ENCODE results near the gene PROCR.

Gene PROCR

DNA sequence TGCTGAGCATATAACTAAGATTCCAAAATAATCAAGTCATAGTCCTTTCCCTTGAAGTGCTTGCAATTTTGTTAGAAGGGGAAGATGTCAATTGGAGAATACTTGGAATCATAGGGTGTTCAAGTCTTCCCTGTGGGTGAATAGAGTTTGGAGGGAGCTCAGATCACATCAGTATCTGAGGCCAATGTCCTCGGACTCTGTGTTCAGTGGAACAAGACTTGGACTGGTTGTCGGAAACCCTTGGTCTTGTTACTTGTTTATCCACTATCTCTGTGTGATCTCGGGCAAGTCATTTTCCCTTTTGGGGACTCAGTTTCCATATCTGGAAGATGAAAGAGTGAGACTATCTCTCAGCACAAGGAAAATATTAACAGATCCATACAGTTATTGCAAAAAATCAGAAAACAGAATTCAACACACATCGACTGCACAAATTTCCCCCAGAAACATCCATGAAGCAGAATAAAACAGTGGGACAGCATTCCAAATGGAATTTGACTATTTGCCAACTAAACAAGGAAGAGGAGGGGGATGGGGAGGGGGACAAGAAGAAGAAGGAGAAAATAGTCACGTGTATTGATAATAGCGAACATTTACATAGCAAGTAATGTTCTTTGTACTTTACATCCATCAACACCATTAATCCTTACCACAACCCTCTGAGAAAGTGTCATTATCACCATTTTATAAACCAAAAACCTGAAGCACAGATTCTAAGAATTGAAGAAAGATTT, 20.9 kb upstream of the PROCR start:
- no peaks in the 10 kb centered on the region for H3K9me2 ChIP-seq (replicated peaks; ENCODE audit: control insufficient read depth, low read length)
- H3K9me3 ChIP-seq (ENCODE audit: control insufficient read depth, insufficient read depth, low read length): no peaks in the 10 kb centered on the region
- no peak overlapping the region for H3K4me3 ChIP-seq (ENCODE audit: low read length)
- H3K36me3 ChIP-seq (ENCODE audit: control insufficient read depth, low read length): no peaks in the 10 kb centered on the region
- no peak overlapping the region for H3K4me2 ChIP-seq (ENCODE audit: low read length)
- TF ChIP-seq, protein P1, sequence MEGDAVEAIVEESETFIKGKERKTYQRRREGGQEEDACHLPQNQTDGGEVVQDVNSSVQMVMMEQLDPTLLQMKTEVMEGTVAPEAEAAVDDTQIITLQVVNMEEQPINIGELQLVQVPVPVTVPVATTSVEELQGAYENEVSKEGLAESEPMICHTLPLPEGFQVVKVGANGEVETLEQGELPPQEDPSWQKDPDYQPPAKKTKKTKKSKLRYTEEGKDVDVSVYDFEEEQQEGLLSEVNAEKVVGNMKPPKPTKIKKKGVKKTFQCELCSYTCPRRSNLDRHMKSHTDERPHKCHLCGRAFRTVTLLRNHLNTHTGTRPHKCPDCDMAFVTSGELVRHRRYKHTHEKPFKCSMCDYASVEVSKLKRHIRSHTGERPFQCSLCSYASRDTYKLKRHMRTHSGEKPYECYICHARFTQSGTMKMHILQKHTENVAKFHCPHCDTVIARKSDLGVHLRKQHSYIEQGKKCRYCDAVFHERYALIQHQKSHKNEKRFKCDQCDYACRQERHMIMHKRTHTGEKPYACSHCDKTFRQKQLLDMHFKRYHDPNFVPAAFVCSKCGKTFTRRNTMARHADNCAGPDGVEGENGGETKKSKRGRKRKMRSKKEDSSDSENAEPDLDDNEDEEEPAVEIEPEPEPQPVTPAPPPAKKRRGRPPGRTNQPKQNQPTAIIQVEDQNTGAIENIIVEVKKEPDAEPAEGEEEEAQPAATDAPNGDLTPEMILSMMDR (IDR thresholded peaks at IDR 0.05; ENCODE audit: low read depth, low read length, poor library complexity, severe bottlenecking): no peak
- no peak for TF ChIP-seq EZH2phosphoT487 (IDR thresholded peaks at IDR 0.05; ENCODE audit: borderline replicate concordance, low read length)
- peaks cover 11% of the 10 kb centered on the region for H3K4me1 ChIP-seq (ENCODE audit: control insufficient read depth, low read length)
- no peaks in the 10 kb centered on the region for H4K20me1 ChIP-seq (ENCODE audit: control insufficient read depth, insufficient read depth, low read depth, low read length)
- no peak overlapping the region for H3K27ac ChIP-seq (ENCODE audit: low read depth, low read length)
- H3F3A ChIP-seq (ENCODE audit: control insufficient read depth, insufficient read depth): no peaks in the 10 kb centered on the region
- peaks cover 8% of the 10 kb centered on the region for H3K79me2 ChIP-seq (ENCODE audit: control insufficient read depth, low read length)
- no peaks in the 10 kb centered on the region for H3K27me3 ChIP-seq (ENCODE audit: control insufficient read depth, low read length)

DNA sequence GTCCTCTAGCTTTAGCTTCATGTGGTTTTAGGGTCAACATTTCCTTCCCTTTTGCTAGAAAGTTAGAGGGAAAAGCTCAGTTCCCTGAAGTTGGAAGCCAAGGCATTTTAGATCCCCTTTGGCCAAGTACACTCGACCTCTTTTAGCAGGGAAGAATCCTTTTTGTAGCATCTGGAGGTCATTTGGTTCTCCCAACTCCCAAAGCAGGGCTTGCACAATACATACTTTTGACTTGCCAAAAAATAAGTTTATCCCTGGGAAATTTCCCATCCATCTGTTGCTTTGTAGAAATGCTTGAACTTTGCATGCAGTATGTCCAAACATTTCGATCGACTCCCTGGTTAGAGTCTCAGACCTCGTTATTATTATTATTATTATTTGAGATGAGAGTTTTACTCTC, 20.1 kb upstream of the PROCR start:
- H3K4me1 ChIP-seq (ENCODE audit: control insufficient read depth, low read length): peaks cover 6% of the 10 kb centered on the region
- H3K27me3 ChIP-seq (ENCODE audit: control insufficient read depth, low read length): no peaks in the 10 kb centered on the region
- H3K4me3 ChIP-seq (ENCODE audit: low read length): no peak overlapping the region
- no peak overlapping the region for H3K4me2 ChIP-seq (ENCODE audit: low read length)
- no peaks in the 10 kb centered on the region for H4K20me1 ChIP-seq (ENCODE audit: control insufficient read depth, insufficient read depth, low read depth, low read length)
- no peak overlapping the region for H3K27ac ChIP-seq (ENCODE audit: low read depth, low read length)
- H3K79me2 ChIP-seq (ENCODE audit: control insufficient read depth, low read length): peaks cover 1% of the 10 kb centered on the region
- no peaks in the 10 kb centered on the region for H3K9me2 ChIP-seq (replicated peaks; ENCODE audit: control insufficient read depth, low read length)
- no peaks in the 10 kb centered on the region for H3F3A ChIP-seq (ENCODE audit: control insufficient read depth, insufficient read depth)
- no peaks in the 10 kb centered on the region for H3K9me3 ChIP-seq (ENCODE audit: control insufficient read depth, insufficient read depth, low read length)
- no peak for TF ChIP-seq EZH2phosphoT487 (IDR thresholded peaks at IDR 0.05; ENCODE audit: borderline replicate concordance, low read length)
- TF ChIP-seq, protein P1 (IDR thresholded peaks at IDR 0.05; ENCODE audit: low read depth, low read length, poor library complexity, severe bottlenecking): no peak
- no peaks in the 10 kb centered on the region for H3K36me3 ChIP-seq (ENCODE audit: control insufficient read depth, low read length)

DNA sequence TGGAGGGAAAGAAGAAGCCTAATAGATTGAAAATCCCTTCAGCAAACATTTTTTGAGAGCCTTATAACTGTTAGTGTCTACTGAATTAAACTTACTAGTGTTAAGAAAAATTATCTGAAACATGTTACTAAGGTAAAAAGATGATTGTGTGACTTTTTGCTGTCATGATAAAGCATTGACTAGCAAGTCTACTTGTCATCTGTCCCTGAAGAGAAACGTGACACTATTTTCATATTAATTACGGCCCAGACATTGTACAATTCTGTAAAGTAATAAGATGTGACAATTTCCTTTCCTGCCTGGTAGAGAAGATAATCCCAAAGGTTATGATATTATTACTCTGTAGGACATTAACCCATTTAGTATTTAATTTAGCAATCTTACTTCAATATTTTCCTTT, 15.9 kb upstream of the PROCR start:
- no peaks in the 10 kb centered on the region for H3K79me2 ChIP-seq (ENCODE audit: control insufficient read depth, low read length)
- TF ChIP-seq, protein P1 (IDR thresholded peaks at IDR 0.05; ENCODE audit: low read depth, low read length, poor library complexity, severe bottlenecking): no peak
- TF ChIP-seq EZH2phosphoT487 (IDR thresholded peaks at IDR 0.05; ENCODE audit: borderline replicate concordance, low read length): no peak
- H3K4me2 ChIP-seq (ENCODE audit: low read length): no peak overlapping the region
- no peaks in the 10 kb centered on the region for H3F3A ChIP-seq (ENCODE audit: control insufficient read depth, insufficient read depth)
- no peaks in the 10 kb centered on the region for H3K27me3 ChIP-seq (ENCODE audit: control insufficient read depth, low read length)
- no peaks in the 10 kb centered on the region for H3K4me1 ChIP-seq (ENCODE audit: control insufficient read depth, low read length)
- H3K9me3 ChIP-seq (ENCODE audit: control insufficient read depth, insufficient read depth, low read length): no peaks in the 10 kb centered on the region
- no peak overlapping the region for H3K27ac ChIP-seq (ENCODE audit: low read depth, low read length)
- H3K9me2 ChIP-seq (replicated peaks; ENCODE audit: control insufficient read depth, low read length): no peaks in the 10 kb centered on the region
- no peaks in the 10 kb centered on the region for H3K36me3 ChIP-seq (ENCODE audit: control insufficient read depth, low read length)
- no peak overlapping the region for H3K4me3 ChIP-seq (ENCODE audit: low read length)
- no peaks in the 10 kb centered on the region for H4K20me1 ChIP-seq (ENCODE audit: control insufficient read depth, insufficient read depth, low read depth, low read length)
